Keratinocyte (primary cell): ENCODE results near the gene ULK3. TPM values are rescaled to one million over a fixed set of nuclear protein-coding genes. Genes with fewer than 3 reads are reported as not detected.

Experiments
- DNase-seq: peaks from one replicate; pipeline ENCODE4 v3.0.0-alpha.2; 2011; ENCODE audit warnings: low read depth, missing footprints, low spot score
- FAIRE-seq: peaks from 2 replicates; lab custom pipeline; 2011; peaks lifted over from hg19 to GRCh38; lab: Jason Lieb, UNC
- H2AFZ ChIP-seq: 2 replicates; pipeline ENCODE4 v1.6.0; 2012; ENCODE audit warnings: low read length, control low read depth, inconsistent platforms; ENCODE audit not compliant: control insufficient read depth
- H3K27ac ChIP-seq: 2 replicates; pipeline ENCODE4 v1.5.1; 2011; ENCODE audit warnings: low read length; ENCODE audit not compliant: control insufficient read depth, insufficient read depth
- H3K27me3 ChIP-seq: 3 replicates; pipeline ENCODE4 v1.6.0; 2011; ENCODE audit warnings: low read length; ENCODE audit not compliant: control insufficient read depth, insufficient read depth; ENCODE audit errors: extremely low read depth
- H3K36me3 ChIP-seq, 2 experiments: 2 replicates in 1 of 2; 3 replicates in 1 of 2; pipeline ENCODE4 v1.5.1; 2011; ENCODE audit warnings: low read length in 2 of 2, mild to moderate bottlenecking in 1 of 2; ENCODE audit not compliant: control insufficient read depth in 2 of 2, insufficient read depth in 2 of 2; ENCODE audit errors: extremely low read depth in 1 of 2
- H3K4me1 ChIP-seq: 3 replicates; pipeline ENCODE4 v1.5.1; 2011; ENCODE audit warnings: low read length; ENCODE audit not compliant: control insufficient read depth, insufficient read depth; ENCODE audit errors: extremely low read depth
- H3K4me2 ChIP-seq: 3 replicates; pipeline ENCODE4 v1.6.0; 2011; ENCODE audit warnings: low read depth, low read length; ENCODE audit not compliant: control insufficient read depth, insufficient read depth; ENCODE audit errors: extremely low read depth
- H3K4me3 ChIP-seq, 3 experiments: fragments of 200-600 bp in 1 of 3; sonication (generic) in 1 of 3; 2 replicates in 2 of 3; 3 replicates in 1 of 3; pipeline ENCODE4 v1.5.1; 2011 to 2016; ENCODE audit warnings: low read length in 3 of 3, mild to moderate bottlenecking in 3 of 3, control low read depth in 2 of 3, inconsistent platforms in 1 of 3, low read depth in 1 of 3, mixed read lengths in 1 of 3, mixed run types in 1 of 3, moderate library complexity in 1 of 3; ENCODE audit not compliant: control insufficient read depth in 2 of 3, insufficient read depth in 2 of 3; ENCODE audit errors: extremely low read depth in 1 of 3
- H3K79me2 ChIP-seq: 2 replicates; pipeline ENCODE4 v1.6.0; 2012; ENCODE audit warnings: low read length; ENCODE audit not compliant: control insufficient read depth, insufficient read depth
- H3K9ac ChIP-seq: 3 replicates; pipeline ENCODE4 v1.6.0; 2011; ENCODE audit warnings: low read length; ENCODE audit not compliant: control insufficient read depth, insufficient read depth; ENCODE audit errors: extremely low read depth
- H3K9me1 ChIP-seq: 3 replicates; pipeline ENCODE4 v1.6.0; 2011; ENCODE audit warnings: low read length; ENCODE audit not compliant: control insufficient read depth, insufficient read depth; ENCODE audit errors: extremely low read depth
- H3K9me3 ChIP-seq: 2 replicates; pipeline ENCODE4 v1.5.1; 2012; ENCODE audit warnings: low read depth, low read length; ENCODE audit not compliant: control insufficient read depth
- H4K20me1 ChIP-seq: 3 replicates; pipeline ENCODE4 v1.6.0; 2011; ENCODE audit warnings: low read length; ENCODE audit not compliant: control insufficient read depth, insufficient read depth; ENCODE audit errors: extremely low read depth
- EZH2 ChIP-seq: IDR thresholded peaks from one replicate; pipeline ENCODE4 v1.6.1; 2012; ENCODE audit warnings: inconsistent platforms, mild to moderate bottlenecking, low read length, moderate library complexity
- dilution Hi-C: fragments of 300-500 bp; cut with MboI; formaldehyde crosslinking; loops from one replicate; pipeline ENCODE4 v1.7.0; 2020; ENCODE audit warnings: low sequenced_read_pairs; ENCODE audit not compliant: extremely low pct_ligation_motif_present
- polyA plus RNA-seq, 5 experiments: library from polyadenylated mRNA; depleted of rRNA in 3 of 5; stranded (reverse) in 3 of 5; stranded (forward) in 1 of 5; unstranded in 1 of 5; fragments of >200 nt; gene quantifications; 1 replicate in 1 of 5; 2 replicates in 3 of 5; 3 replicates in 1 of 5; pipeline versions ENCODE4 v1.2.1 to v1.2.3, GENCODE V29; 2011 to 2012; ENCODE audit warnings: missing spikeins in 2 of 5, low read depth in 1 of 5, low replicate concordance in 1 of 5
- TF ChIP-seq, protein P1 (sequence below), 3 experiments: IDR thresholded peaks in 1 of 3; conservative IDR thresholded peaks in 1 of 3; optimal IDR thresholded peaks in 1 of 3; 2 replicates in 2 of 3; 3 replicates in 1 of 3; pipeline versions ENCODE3 to v1.5.1; 2011; ENCODE audit warnings: low read length in 3 of 3, mild to moderate bottlenecking in 3 of 3, moderate library complexity in 2 of 3, control low read depth in 1 of 3, inconsistent platforms in 1 of 3; ENCODE audit not compliant: insufficient read depth in 2 of 3; ENCODE audit errors: extremely low read depth in 1 of 3

The ULK3 gene
- polyA plus RNA-seq, 1 donor (not counting 4 experiments of a cell fraction or from before 2014, with no cell fraction given), result 16.5 TPM

DNA sequence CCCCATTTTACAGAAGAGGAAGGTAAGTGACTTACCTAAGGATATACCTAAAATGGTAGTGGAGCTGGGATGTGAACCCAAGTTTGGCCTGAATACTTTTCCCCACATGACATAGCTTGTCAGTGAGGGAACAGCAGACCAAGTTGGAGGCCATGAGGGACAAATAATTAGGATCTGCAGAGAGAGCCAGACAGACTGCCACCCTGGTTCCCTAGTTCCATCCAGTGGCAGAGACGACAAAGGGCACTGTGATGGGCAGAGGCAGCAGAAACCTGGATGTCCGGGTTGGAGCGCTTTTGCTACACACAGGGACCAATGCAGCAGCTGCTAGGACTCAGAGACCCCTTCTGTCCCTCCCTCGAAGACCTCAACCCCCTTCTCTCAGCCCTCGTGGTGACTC is 15.3 kb downstream of the ULK3 start:
- no peak overlapping the region for H2AFZ ChIP-seq
- H3K4me3 ChIP-seq, result no peak overlapping the region
- no peaks in the 10 kb centered on the region for H3K9me3 ChIP-seq
- peaks cover 47% of the 10 kb centered on the region for H3K27me3 ChIP-seq
- TF ChIP-seq EZH2, result peak; percentile 10
- TF ChIP-seq, protein P1, sequence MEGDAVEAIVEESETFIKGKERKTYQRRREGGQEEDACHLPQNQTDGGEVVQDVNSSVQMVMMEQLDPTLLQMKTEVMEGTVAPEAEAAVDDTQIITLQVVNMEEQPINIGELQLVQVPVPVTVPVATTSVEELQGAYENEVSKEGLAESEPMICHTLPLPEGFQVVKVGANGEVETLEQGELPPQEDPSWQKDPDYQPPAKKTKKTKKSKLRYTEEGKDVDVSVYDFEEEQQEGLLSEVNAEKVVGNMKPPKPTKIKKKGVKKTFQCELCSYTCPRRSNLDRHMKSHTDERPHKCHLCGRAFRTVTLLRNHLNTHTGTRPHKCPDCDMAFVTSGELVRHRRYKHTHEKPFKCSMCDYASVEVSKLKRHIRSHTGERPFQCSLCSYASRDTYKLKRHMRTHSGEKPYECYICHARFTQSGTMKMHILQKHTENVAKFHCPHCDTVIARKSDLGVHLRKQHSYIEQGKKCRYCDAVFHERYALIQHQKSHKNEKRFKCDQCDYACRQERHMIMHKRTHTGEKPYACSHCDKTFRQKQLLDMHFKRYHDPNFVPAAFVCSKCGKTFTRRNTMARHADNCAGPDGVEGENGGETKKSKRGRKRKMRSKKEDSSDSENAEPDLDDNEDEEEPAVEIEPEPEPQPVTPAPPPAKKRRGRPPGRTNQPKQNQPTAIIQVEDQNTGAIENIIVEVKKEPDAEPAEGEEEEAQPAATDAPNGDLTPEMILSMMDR (optimal IDR thresholded peaks at IDR 0.05 in 1 of 3, IDR thresholded peaks at IDR 0.05 in 1 of 3, conservative IDR thresholded peaks at IDR 0.05 in 1 of 3; ENCODE audit: extremely low read depth in 1 of 3, insufficient read depth in 2 of 3, low read length in 3 of 3), result no peak
- H3K79me2 ChIP-seq, result no peaks in the 10 kb centered on the region
- no peak overlapping the region for H3K27ac ChIP-seq
- H3K4me1 ChIP-seq, result no peaks in the 10 kb centered on the region
- no peaks in the 10 kb centered on the region for H3K36me3 ChIP-seq
- dilution Hi-C loops, result no loop called here
- H3K9ac ChIP-seq, result no peak overlapping the region
- no peaks in the 10 kb centered on the region for H3K9me1 ChIP-seq
- no peak for DNase-seq
- H3K4me2 ChIP-seq, result no peak overlapping the region
- FAIRE-seq, result no peak
- H4K20me1 ChIP-seq, result no peaks in the 10 kb centered on the region

DNA sequence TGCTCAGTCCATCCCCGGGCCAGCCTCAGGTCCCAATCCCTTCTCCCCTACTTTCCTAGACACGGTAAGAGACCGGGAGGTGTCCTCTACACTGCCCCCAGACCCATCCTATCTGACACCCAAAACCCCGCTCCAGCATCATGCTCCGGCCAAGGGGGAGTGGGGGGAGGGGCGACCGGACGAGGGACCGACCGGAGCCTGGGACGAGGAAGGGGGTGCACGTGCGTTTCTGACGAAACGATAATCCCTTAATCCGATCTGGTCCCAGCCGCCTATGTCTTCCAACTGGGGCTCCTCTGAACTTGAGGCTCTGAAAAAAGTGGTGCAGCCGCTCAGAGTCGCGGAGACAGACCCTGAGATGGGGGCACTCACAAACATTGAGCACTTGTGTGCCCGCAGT is 16.0 kb downstream of the ULK3 start:
- H3K79me2 ChIP-seq, result no peaks in the 10 kb centered on the region
- DNase-seq (no peak), FAIRE-seq (no peak)
- no peaks in the 10 kb centered on the region for H3K36me3 ChIP-seq
- no peak overlapping the region for H3K4me3 ChIP-seq
- H3K4me1 ChIP-seq, result no peaks in the 10 kb centered on the region
- H3K27me3 ChIP-seq, result peaks cover 47% of the 10 kb centered on the region
- TF ChIP-seq EZH2, result no peak
- TF ChIP-seq, protein P1 (optimal IDR thresholded peaks at IDR 0.05 in 1 of 3, IDR thresholded peaks at IDR 0.05 in 1 of 3, conservative IDR thresholded peaks at IDR 0.05 in 1 of 3; ENCODE audit: extremely low read depth in 1 of 3, insufficient read depth in 2 of 3, low read length in 3 of 3), result no peak
- H3K9me1 ChIP-seq, result no peaks in the 10 kb centered on the region
- no peak overlapping the region for H3K4me2 ChIP-seq
- no peak overlapping the region for H3K27ac ChIP-seq
- H4K20me1 ChIP-seq, result no peaks in the 10 kb centered on the region
- no peaks in the 10 kb centered on the region for H3K9me3 ChIP-seq
- dilution Hi-C loops, result no loop called here
- no peak overlapping the region for H2AFZ ChIP-seq
- no peak overlapping the region for H3K9ac ChIP-seq
